ENCODE data around the gene SMIM28.

SMIM28 gene

GRCh38 chr6:138431256-138432062 is 53.8 kb downstream of the SMIM28 start:
- no peak overlapping the region for H3K4me3 ChIP-seq (ENCODE audit: low read length)
- H3F3A ChIP-seq (ENCODE audit: control insufficient read depth, insufficient read depth), result no peaks in the 10 kb centered on the region
- no peak overlapping the region for H3K4me2 ChIP-seq (ENCODE audit: low read length)
- H3K27me3 ChIP-seq (ENCODE audit: control insufficient read depth, low read length), result no peaks in the 10 kb centered on the region
- no peaks in the 10 kb centered on the region for H4K20me1 ChIP-seq (ENCODE audit: control insufficient read depth, insufficient read depth, low read depth, low read length)
- no peaks in the 10 kb centered on the region for H3K9me2 ChIP-seq (replicated peaks; ENCODE audit: control insufficient read depth, low read length)
- no peak overlapping the region for H3K27ac ChIP-seq (ENCODE audit: low read depth, low read length)
- H3K79me2 ChIP-seq (ENCODE audit: control insufficient read depth, low read length), result no peaks in the 10 kb centered on the region
- no peaks in the 10 kb centered on the region for H3K4me1 ChIP-seq (ENCODE audit: control insufficient read depth, low read length)
- no peaks in the 10 kb centered on the region for H3K9me3 ChIP-seq (ENCODE audit: control insufficient read depth, insufficient read depth, low read length)
- no peaks in the 10 kb centered on the region for H3K36me3 ChIP-seq (ENCODE audit: control insufficient read depth, low read length)
- TF ChIP-seq, protein P1, sequence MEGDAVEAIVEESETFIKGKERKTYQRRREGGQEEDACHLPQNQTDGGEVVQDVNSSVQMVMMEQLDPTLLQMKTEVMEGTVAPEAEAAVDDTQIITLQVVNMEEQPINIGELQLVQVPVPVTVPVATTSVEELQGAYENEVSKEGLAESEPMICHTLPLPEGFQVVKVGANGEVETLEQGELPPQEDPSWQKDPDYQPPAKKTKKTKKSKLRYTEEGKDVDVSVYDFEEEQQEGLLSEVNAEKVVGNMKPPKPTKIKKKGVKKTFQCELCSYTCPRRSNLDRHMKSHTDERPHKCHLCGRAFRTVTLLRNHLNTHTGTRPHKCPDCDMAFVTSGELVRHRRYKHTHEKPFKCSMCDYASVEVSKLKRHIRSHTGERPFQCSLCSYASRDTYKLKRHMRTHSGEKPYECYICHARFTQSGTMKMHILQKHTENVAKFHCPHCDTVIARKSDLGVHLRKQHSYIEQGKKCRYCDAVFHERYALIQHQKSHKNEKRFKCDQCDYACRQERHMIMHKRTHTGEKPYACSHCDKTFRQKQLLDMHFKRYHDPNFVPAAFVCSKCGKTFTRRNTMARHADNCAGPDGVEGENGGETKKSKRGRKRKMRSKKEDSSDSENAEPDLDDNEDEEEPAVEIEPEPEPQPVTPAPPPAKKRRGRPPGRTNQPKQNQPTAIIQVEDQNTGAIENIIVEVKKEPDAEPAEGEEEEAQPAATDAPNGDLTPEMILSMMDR (IDR thresholded peaks at IDR 0.05; ENCODE audit: low read depth, low read length, poor library complexity, severe bottlenecking), result no peak
- TF ChIP-seq EZH2phosphoT487 (IDR thresholded peaks at IDR 0.05; ENCODE audit: borderline replicate concordance, low read length), result no peak

- Histone ChIP-seq H3F3A (ENCODE audit: control insufficient read depth, insufficient read depth) (no peaks in the 10 kb centered on the region), H4K20me1 (ENCODE audit: control insufficient read depth, insufficient read depth, low read depth, low read length) (no peaks in the 10 kb centered on the region), H3K27ac (ENCODE audit: low read depth, low read length) (no peak overlapping the region), H3K9me3 (ENCODE audit: control insufficient read depth, insufficient read depth, low read length) (no peaks in the 10 kb centered on the region), H3K36me3 (ENCODE audit: control insufficient read depth, low read length) (no peaks in the 10 kb centered on the region), H3K4me2 (ENCODE audit: low read length) (no peak overlapping the region), H3K4me3 (ENCODE audit: low read length) (no peak overlapping the region), H3K9me2 (replicated peaks; ENCODE audit: control insufficient read depth, low read length) (no peaks in the 10 kb centered on the region), H3K27me3 (ENCODE audit: control insufficient read depth, low read length) (no peaks in the 10 kb centered on the region), H3K79me2 (ENCODE audit: control insufficient read depth, low read length) (no peaks in the 10 kb centered on the region), H3K4me1 (ENCODE audit: control insufficient read depth, low read length) (no peaks in the 10 kb centered on the region)
- TF ChIP-seq, protein P1 (IDR thresholded peaks at IDR 0.05; ENCODE audit: low read depth, low read length, poor library complexity, severe bottlenecking), result no peak
- TF ChIP-seq EZH2phosphoT487 (IDR thresholded peaks at IDR 0.05; ENCODE audit: borderline replicate concordance, low read length), result no peak
Measured at GRCh38 chr6:138432063-138432356, 54.3 kb downstream of the SMIM28 start.
